HG02852 (cell line): ENCODE measurements around the gene PILRA.
A peak's percentile ranks its signal among the peaks of the same experiment; 100 is the strongest.
"Not testable (repeated sequence)": the region's sequence is repeated elsewhere in the genome, so short reads cannot be mapped to it uniquely, and the experiment has no call there.

Experiments
- ATAC-seq: cut with Tn5 transposase; IDR thresholded peaks from one replicate; pipeline ENCODE4 v1.9.1; 2021; ENCODE audit warnings: mild to moderate bottlenecking, moderate library complexity; ENCODE audit not compliant: unreplicated experiment

The PILRA gene

GRCh38 chr7:100376066-100376465 is 2.8 kb downstream of the PILRA start:
- ATAC-seq, result no peak

- ATAC-seq, result no peak
These were observed 4.9 kb downstream of the PILRA start for GRCh38 chr7:100378114-100378755.

GRCh38 chr7:100380196-100380595 is 6.9 kb downstream of the PILRA start:
- no peak for ATAC-seq

- ATAC-seq, result not testable (repeated sequence)
These were observed 8.4 kb downstream of the PILRA start for GRCh38 chr7:100381531-100382233.

- ATAC-seq, result not testable (repeated sequence)
These were observed 9.1 kb downstream of the PILRA start for GRCh38 chr7:100382234-100382853.

GRCh38 chr7:100384628-100385294 is 11.5 kb downstream of the PILRA start:
- no peak for ATAC-seq

- ATAC-seq, result no peak
These were observed 13.7 kb downstream of the PILRA start for GRCh38 chr7:100386940-100387339.

GRCh38 chr7:100387695-100388094 is 14.4 kb downstream of the PILRA start:
- ATAC-seq, result no peak

GRCh38 chr7:100389437-100390088 is 16.3 kb downstream of the PILRA start:
- ATAC-seq, result no peak

- no peak for ATAC-seq
These were observed 17.2 kb downstream of the PILRA start for GRCh38 chr7:100390286-100391009.

GRCh38 chr7:100393233-100393905 is 20.1 kb downstream of the PILRA start:
- no peak for ATAC-seq

- no peak for ATAC-seq
These were observed 20.8 kb downstream of the PILRA start for GRCh38 chr7:100394077-100394476.

- peak; percentile 86 for ATAC-seq
These were observed 23.2 kb downstream of the PILRA start for GRCh38 chr7:100396421-100396982.

GRCh38 chr7:100397315-100398081 is 24.2 kb downstream of the PILRA start:
- ATAC-seq, result no peak

GRCh38 chr7:100398239-100398638 is 25.0 kb downstream of the PILRA start:
- no peak for ATAC-seq

GRCh38 chr7:100400041-100400440 is 26.8 kb downstream of the PILRA start:
- ATAC-seq, result no peak

- ATAC-seq, result no peak
These were observed 27.4 kb downstream of the PILRA start for GRCh38 chr7:100400656-100401055.

- no peak for ATAC-seq
These were observed 28.5 kb downstream of the PILRA start for GRCh38 chr7:100401811-100402210.

GRCh38 chr7:100402241-100402640 is 29.0 kb downstream of the PILRA start:
- ATAC-seq, result no peak
